Stimulated activated CD8-positive, alpha-beta memory T cell treated with anti-CD3 and anti-CD28 coated beads, Interleukin-7, amount 100 ng/mL, for 48 hours (primary cell): ENCODE measurements around the gene MALAT1.
A peak's percentile ranks its signal among the peaks of the same experiment; 100 is the strongest.
"Not testable (repeated sequence)": the region's sequence is repeated elsewhere in the genome, so short reads cannot be mapped to it uniquely, and the experiment has no call there.

ENCODE experiments used
- DNase-seq, 2 donors: peaks; one replicate each; pipeline ENCODE4 v3.0.0-alpha.2; 2020; ENCODE audit warnings: low read depth in 1 of 2; ENCODE audit errors: extremely low read depth in 1 of 2

The MALAT1 gene

GRCh38 chr11:65498977-65499712 is at the start of gene MALAT1:
Gene MALAT1, plus strand, starts transcription at chr11:65499045.
- DNase-seq: peak; percentile 75 to 86

DNA sequence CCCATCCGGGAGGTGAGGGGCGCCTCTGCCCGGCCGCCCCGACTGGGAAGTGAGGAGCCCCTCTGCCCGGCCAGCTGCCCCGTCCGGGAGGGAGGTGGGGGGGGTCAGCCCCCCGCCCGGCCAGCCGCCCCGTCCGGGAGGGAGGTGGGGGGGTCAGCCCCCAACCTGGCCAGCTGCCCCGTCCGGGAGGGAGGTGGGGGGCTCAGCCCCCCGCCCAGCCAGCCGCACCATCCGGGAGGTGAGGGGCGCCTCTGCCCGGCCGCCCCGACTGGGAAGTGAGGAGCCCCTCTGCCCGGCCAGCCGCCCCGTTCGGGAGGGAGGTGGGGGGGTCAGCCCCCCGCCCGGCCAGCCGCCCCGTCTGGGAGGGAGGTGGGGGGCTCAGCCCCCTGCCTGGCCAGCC is 47.5 kb upstream of the MALAT1 start:
- not testable (repeated sequence) for DNase-seq

- not testable (repeated sequence) for DNase-seq
Measured at GRCh38 chr11:65452259-65452658, 46.6 kb upstream of the MALAT1 start.

DNA sequence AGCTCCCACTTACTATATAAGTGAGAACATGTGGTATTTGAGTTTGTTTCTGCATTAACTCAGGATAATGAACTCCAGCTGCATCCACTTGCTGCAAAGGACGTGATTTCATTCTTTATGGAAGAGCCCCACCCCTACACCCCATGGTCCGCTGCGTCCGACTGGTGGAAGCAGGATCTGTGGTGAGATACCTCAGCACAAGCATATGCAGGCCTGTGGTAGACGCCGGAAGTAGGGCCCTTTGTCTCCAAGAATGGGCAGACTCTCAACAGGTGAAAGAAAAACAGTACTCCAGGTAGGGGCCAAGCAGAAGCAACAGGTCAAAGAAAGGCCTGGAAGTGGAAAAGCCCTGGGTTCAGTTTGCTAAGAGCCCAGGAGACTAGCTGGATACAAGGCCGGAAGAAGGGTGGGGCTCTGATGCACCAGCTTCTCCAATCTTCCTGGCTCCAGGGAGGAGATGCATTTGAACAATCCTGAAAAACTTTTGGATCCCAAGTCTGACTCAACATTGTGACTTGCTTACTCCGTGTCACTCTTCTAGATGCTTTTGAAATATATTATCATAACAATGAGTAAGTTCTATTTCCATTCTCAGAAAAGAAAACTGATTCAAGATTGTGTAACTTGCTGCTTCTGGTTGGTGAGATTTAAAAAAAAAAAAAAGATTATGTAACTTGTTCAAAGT is 45.9 kb upstream of the MALAT1 start:
- no peak for DNase-seq

GRCh38 chr11:65454311-65454695 is 44.5 kb upstream of the MALAT1 start:
- no peak for DNase-seq

GRCh38 chr11:65454696-65455456 is 44.0 kb upstream of the MALAT1 start:
- DNase-seq: peak; percentile 73 to 77

GRCh38 chr11:65456418-65456817 is 42.4 kb upstream of the MALAT1 start:
- DNase-seq: no peak

- no peak for DNase-seq
Measured at GRCh38 chr11:65459552-65459951, 39.3 kb upstream of the MALAT1 start.

DNA sequence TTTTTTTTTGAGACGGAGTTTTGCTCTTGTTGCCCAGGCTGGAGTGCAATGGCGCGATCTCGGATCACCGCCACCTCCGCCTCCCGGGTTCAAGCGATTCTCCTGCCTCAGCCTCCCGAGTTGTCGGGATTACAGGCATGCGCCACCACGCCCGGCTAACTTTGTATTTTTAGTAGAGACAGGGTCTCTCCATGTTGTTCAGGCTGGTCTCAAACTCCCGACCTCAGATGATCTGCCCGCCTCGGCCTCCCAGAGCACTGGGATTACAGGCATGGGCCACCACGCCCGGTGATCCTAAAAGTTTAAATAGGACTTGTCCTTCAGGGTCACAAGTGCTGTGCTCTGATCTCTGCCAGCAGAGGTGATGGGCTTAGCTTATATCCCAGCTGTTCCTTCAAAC is 33.4 kb upstream of the MALAT1 start:
- DNase-seq: not testable (repeated sequence)

- not testable (repeated sequence) for DNase-seq
Measured at GRCh38 chr11:65467306-65467705, 31.5 kb upstream of the MALAT1 start.

DNA sequence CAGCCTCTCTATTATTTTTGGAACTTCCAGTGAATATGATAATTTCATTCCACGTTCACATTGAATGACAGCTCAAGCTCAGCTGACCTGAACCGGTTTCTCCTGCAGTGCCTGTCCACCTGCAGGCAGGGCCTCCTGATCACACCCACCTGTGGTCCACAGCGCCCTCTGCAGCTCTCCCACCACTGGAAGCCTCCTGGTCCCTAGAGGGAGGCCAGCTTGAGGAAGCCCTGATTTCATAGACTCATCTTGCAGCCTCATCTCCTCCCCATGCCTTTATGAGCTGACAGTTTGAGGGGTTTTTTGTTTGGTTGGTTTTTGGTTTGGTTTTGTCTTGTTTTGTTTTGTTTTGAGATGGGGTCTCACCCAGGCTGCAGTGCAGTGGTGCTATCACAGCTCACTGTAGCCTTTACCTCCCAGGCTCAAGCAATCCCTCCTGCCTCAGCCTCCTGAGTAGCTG is 29.9 kb upstream of the MALAT1 start:
- DNase-seq: no peak

DNA sequence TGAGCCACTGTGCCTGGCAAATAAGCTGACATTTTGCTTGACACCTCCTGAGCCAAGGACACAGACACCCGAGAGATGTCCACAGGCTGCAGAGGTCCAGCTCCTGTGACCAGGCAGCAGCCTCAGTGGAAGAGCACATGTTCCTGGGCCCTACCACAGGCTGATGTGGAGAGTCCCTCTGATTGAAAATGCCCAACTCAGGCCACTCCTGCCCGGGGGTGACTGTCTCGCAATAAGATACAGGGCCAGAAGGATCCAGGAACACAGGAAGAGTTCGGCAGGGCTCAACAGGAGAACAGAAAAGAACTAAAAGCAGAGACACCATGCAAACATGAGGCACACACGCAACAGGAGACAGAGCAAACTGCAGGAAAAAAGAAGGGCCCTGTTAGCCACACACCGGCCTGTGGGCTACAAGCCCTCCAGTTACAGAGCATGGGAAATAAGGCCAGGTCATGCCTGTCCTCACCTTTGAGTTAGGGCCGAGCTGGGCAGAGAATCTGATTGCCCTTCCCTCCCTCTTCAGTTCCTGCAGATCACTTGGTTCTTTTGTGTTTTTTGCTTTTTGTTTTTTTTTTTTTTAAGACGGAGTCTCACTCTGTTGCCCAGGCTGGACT is 28.3 kb upstream of the MALAT1 start:
- no peak for DNase-seq

DNA sequence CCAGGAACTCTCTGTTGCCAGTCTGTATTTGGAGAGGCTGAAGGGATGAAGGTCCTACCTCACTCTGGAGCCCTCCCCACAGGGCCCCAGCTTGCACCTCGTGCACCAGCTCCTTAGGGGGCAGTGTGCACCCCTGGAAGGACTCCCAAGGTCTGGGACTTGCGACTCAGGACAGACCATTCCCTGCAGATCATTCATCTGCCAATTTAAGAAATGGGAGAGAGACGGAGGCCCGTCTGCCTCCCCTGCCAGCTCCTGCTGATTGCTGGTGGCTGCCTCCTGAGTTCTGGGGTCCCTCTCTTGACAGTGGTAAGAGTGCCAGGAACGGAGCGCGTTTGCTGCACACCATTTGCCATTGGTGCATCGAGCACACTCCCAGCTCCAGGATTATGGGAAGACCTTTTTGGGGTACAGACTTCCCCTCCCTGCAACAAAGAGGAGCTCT is 27.4 kb upstream of the MALAT1 start:
- DNase-seq: no peak

DNA sequence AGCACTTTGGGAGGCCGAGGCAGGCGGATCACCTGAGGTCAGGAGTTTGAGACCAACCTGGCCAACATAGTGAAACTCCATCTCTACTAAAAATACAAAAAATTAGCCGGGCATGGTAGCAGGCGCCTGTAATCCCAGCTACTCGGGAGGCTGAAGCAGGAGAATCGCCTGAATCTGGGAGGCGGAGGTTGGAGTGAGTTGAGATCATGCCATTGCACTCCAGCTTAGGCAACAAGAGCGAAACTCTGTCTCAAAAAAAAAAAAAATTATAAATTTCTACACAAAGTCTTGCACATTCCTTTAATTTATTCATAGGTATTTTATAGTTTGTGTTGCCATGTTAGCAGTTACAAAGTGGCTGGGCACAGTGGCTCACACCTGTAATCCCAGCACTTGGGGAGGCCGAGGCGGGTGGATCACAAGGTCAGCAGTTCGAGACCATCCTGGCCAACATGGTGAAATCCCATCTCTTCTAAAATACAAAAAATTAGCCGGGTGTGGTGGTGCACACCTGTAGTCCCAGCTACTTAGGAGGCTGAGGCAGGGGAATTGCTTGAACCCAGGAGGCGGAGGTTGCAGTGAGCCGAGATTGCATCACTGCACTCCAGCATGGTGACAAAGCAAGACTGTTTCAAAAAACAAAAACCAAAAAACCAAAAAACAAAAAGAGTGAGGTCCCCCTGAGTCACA is 26.1 kb upstream of the MALAT1 start:
- DNase-seq: not testable (repeated sequence)

DNA sequence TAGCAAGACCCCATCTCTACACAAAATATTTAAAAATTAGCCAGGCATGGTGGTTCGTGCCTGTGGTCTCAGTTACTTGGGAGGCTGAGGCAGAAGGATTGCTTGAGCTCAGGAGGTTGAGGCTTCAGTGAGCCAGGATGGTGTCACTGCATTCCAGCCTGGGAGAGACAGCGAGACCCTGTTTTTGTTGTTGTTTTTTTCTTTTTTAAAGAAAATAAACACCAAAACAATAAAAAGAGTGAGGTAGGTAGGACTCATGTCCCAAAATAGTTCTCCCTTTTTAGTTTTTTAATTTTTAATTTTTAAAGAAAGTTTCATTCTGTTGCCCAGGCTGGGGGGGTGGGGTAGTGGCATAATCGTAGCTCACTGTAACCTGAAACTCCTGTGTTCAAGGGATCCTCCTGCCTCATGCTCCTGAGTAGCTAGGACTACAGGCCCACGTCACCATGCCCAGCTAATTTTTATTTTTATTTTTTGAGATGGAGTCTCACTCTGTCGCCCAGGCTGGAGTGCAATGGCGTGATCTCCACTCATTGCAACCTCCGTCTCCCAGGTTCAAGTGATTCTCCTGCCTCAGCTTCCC is 25.5 kb upstream of the MALAT1 start:
- DNase-seq: no peak

- DNase-seq: no peak
Measured at GRCh38 chr11:65474864-65475263, 24.0 kb upstream of the MALAT1 start.

- no peak for DNase-seq
Measured at GRCh38 chr11:65476632-65477148, 22.2 kb upstream of the MALAT1 start.

GRCh38 chr11:65477149-65477965 is 21.5 kb upstream of the MALAT1 start:
- peak; percentile 90 to 93 for DNase-seq
